IMR-90 (cell line): ENCODE measurements around the gene TENM4. TPM values are rescaled to one million over a fixed set of nuclear protein-coding genes. Genes with fewer than 3 reads are reported as not detected.

Experiments used
- ATAC-seq: fragments of 200-7000 bp; cut with Tn5 transposase; 2 replicates; pipeline ENCODE4 v1.9.1; 2020; ENCODE audit warnings: low read depth, mild to moderate bottlenecking, moderate library complexity
- BruUV-seq: library from RNA; stranded (reverse); fragments of 400-500 nt; replicated peaks from 2 replicates; lab custom pipeline; 2021; lab: Mats Ljungman, UMichigan
- CTCF ChIA-PET: fragments of 300-600 bp; formaldehyde crosslinking; extraction: SDS; loops from one replicate; lab custom pipeline; 2021; ENCODE audit warnings: antibody characterized with exemption; lab: Yijun Ruan, JAX
- POLR2A ChIA-PET: fragments of 300-600 bp; sonication (Branson Sonifier 250); formaldehyde crosslinking; loops from one replicate; lab custom pipeline; 2022; ENCODE audit warnings: antibody characterized with exemption; ENCODE audit not compliant: unreplicated experiment; lab: Charles Lee
- DNase-seq: peaks from one replicate; pipeline ENCODE4 v3.0.0; 2013
- H2AFZ ChIP-seq: replicated peaks from 2 replicates; pipeline ENCODE3; 2013; ENCODE audit warnings: low read length, mild to moderate bottlenecking; ENCODE audit not compliant: poor library complexity
- H2AK5ac ChIP-seq: 2 replicates; pipeline ENCODE4 v1.6.1; 2013; ENCODE audit warnings: low read depth, low read length, inconsistent platforms
- H2AK9ac ChIP-seq: replicated peaks from 2 replicates; pipeline ENCODE3; 2013; ENCODE audit warnings: mild to moderate bottlenecking, low read depth, low read length, moderate library complexity; ENCODE audit not compliant: poor library complexity
- H2BK120ac ChIP-seq: 2 replicates; pipeline ENCODE4 v1.6.1; 2013; ENCODE audit warnings: low read depth, low read length, inconsistent platforms
- H2BK15ac ChIP-seq: 3 replicates; pipeline ENCODE4 v1.6.1; 2013; ENCODE audit warnings: low read depth, low read length, inconsistent platforms
- H2BK20ac ChIP-seq: 2 replicates; pipeline ENCODE4 v1.6.1; 2013; ENCODE audit warnings: low read depth, mild to moderate bottlenecking, inconsistent platforms, low read length, moderate library complexity
- H2BK5ac ChIP-seq: 2 replicates; pipeline ENCODE4 v1.6.1; 2013; ENCODE audit warnings: mild to moderate bottlenecking, low read depth, low read length, inconsistent platforms; ENCODE audit not compliant: poor library complexity, severe bottlenecking
- H3K14ac ChIP-seq: replicated peaks from 2 replicates; pipeline ENCODE4 v1.6.1; 2013; ENCODE audit warnings: low read depth, low read length, inconsistent platforms
- H3K18ac ChIP-seq: 2 replicates; pipeline ENCODE4 v1.6.1; 2013; ENCODE audit warnings: low read depth, low read length, control low read depth
- H3K23ac ChIP-seq: 2 replicates; pipeline ENCODE4 v1.6.1; 2013; ENCODE audit warnings: low read depth, low read length, inconsistent platforms
- H3K27ac ChIP-seq: 2 replicates; pipeline ENCODE4 v1.5.1; 2013; ENCODE audit warnings: mild to moderate bottlenecking, control low read depth, low read length; ENCODE audit not compliant: insufficient read depth
- H3K27me3 ChIP-seq: 2 replicates; pipeline ENCODE4 v1.6.1; 2013; ENCODE audit warnings: low read length; ENCODE audit not compliant: control insufficient read depth, insufficient read depth
- H3K36me3 ChIP-seq: 2 replicates; pipeline ENCODE4 v1.6.1; 2013; ENCODE audit warnings: low read length, mixed read lengths; ENCODE audit not compliant: control insufficient read depth, insufficient read depth
- H3K4ac ChIP-seq: 2 replicates; pipeline ENCODE4 v1.6.1; 2013; ENCODE audit warnings: low read depth, low read length, inconsistent platforms
- H3K4me1 ChIP-seq: 2 replicates; pipeline ENCODE4 v1.6.1; 2013; ENCODE audit warnings: low read length, mixed read lengths; ENCODE audit not compliant: control insufficient read depth, insufficient read depth
- H3K4me2 ChIP-seq: 2 replicates; pipeline ENCODE4 v1.6.1; 2013; ENCODE audit warnings: low read depth, mild to moderate bottlenecking, control low read depth, low read length, moderate library complexity
- H3K4me3 ChIP-seq: 2 replicates; pipeline ENCODE4 v1.5.1; 2013; ENCODE audit warnings: low read depth, mild to moderate bottlenecking, control low read depth, low read length, moderate library complexity; ENCODE audit not compliant: insufficient read depth
- H3K56ac ChIP-seq: 2 replicates; pipeline ENCODE4 v1.6.1; 2013; ENCODE audit warnings: low read length, inconsistent platforms; ENCODE audit not compliant: insufficient read depth; ENCODE audit errors: extremely low read depth
- H3K79me1 ChIP-seq, 2 experiments: 2 replicates each; pipeline ENCODE4 v1.6.1; 2013; ENCODE audit warnings: low read length in 2 of 2, inconsistent platforms in 1 of 2, low read depth in 1 of 2
- H3K9ac ChIP-seq: 2 replicates; pipeline ENCODE4 v1.6.1; 2013; ENCODE audit warnings: low read depth, low read length, control low read depth
- H3K9me1 ChIP-seq: 2 replicates; pipeline ENCODE4 v1.6.1; 2013; ENCODE audit warnings: low read length, inconsistent platforms; ENCODE audit not compliant: insufficient read depth
- H3K9me3 ChIP-seq: 2 replicates; pipeline ENCODE4 v1.6.1; 2013; ENCODE audit warnings: low read length; ENCODE audit not compliant: control insufficient read depth, insufficient read depth
- H4K20me1 ChIP-seq: 2 replicates; pipeline ENCODE4 v1.6.1; 2013; ENCODE audit warnings: low read length, inconsistent platforms; ENCODE audit not compliant: insufficient read depth
- H4K5ac ChIP-seq: 2 replicates; pipeline ENCODE4 v1.6.1; 2013; ENCODE audit warnings: mild to moderate bottlenecking, low read depth, low read length, control low read depth
- H4K8ac ChIP-seq, 2 experiments: 2 replicates each; pipeline ENCODE4 v1.6.1; 2013; ENCODE audit warnings: low read depth in 2 of 2, low read length in 2 of 2, control low read depth in 1 of 2, inconsistent platforms in 1 of 2
- H4K91ac ChIP-seq: 2 replicates; pipeline ENCODE4 v1.6.1; 2013; ENCODE audit warnings: low read depth, low read length, inconsistent platforms; ENCODE audit not compliant: insufficient read depth
- CEBPB ChIP-seq: IDR thresholded peaks from 2 replicates; pipeline ENCODE4 v1.6.1; 2012; ENCODE audit warnings: low read depth, low read length, improper control_type of control experiment
- CTCF ChIP-seq: conservative IDR thresholded peaks from 2 replicates; pipeline ENCODE4 v1.5.1; 2012; ENCODE audit warnings: mild to moderate bottlenecking, low read depth, low read length, improper control_type of control experiment
- ELK1 ChIP-seq: fragments of 150-350 bp; IDR thresholded peaks from 2 replicates; pipeline ENCODE4 v1.6.1; 2016; ENCODE audit warnings: low read depth, mild to moderate bottlenecking, low read length, moderate library complexity, borderline replicate concordance
- FOS ChIP-seq: fragments of 150-350 bp; IDR thresholded peaks from 2 replicates; pipeline ENCODE4 v1.6.1; 2016; ENCODE audit warnings: low read depth, low read length
- MAFK ChIP-seq: IDR thresholded peaks from 2 replicates; pipeline ENCODE4 v1.6.1; 2012; ENCODE audit warnings: low read depth, low read length, improper control_type of control experiment
- MAZ ChIP-seq: IDR thresholded peaks from 2 replicates; pipeline ENCODE4 v1.6.1; 2012; ENCODE audit warnings: low read depth, mild to moderate bottlenecking, low read length, improper control_type of control experiment, moderate library complexity, borderline replicate concordance
- MXI1 ChIP-seq: IDR thresholded peaks from 2 replicates; pipeline ENCODE4 v1.6.1; 2012; ENCODE audit warnings: low read depth, mild to moderate bottlenecking, low read length, moderate library complexity, borderline replicate concordance
- NFE2L2 ChIP-seq: fragments of 150-350 bp; IDR thresholded peaks from 2 replicates; pipeline ENCODE4 v1.6.1; 2016; ENCODE audit warnings: low read depth, mild to moderate bottlenecking, low read length
- POLR2A ChIP-seq: IDR thresholded peaks from 2 replicates; pipeline ENCODE4 v1.6.1; 2012; ENCODE audit warnings: mild to moderate bottlenecking, low read depth, low read length
- RAD21 ChIP-seq: IDR thresholded peaks from 2 replicates; pipeline ENCODE4 v1.6.1; 2012; ENCODE audit warnings: low read length, improper control_type of control experiment
- RCOR1 ChIP-seq: IDR thresholded peaks from 2 replicates; pipeline ENCODE4 v1.6.1; 2012; ENCODE audit warnings: mild to moderate bottlenecking, low read length, improper control_type of control experiment; ENCODE audit not compliant: insufficient replicate concordance
- RFX5 ChIP-seq: IDR thresholded peaks from 2 replicates; pipeline ENCODE4 v1.8.0; 2012; ENCODE audit warnings: low read depth, mild to moderate bottlenecking, low read length, moderate library complexity
- SMC3 ChIP-seq: fragments of 150-350 bp; IDR thresholded peaks from 2 replicates; pipeline ENCODE4 v1.6.1; 2016; ENCODE audit warnings: low read depth, mild to moderate bottlenecking, antibody characterized with exemption, low read length, moderate library complexity
- USF2 ChIP-seq: fragments of 150-350 bp; IDR thresholded peaks from 2 replicates; pipeline ENCODE4 v1.6.1; 2017; ENCODE audit warnings: mild to moderate bottlenecking, antibody characterized with exemption, low read length, low read depth
- WGBS, 2 experiments: methylation state at CpG; one replicate each; pipeline versions ENCODE4 v1.1.5 to v1.1.7; 2013; ENCODE audit warnings: missing lambda C conversion rate in 2 of 2; ENCODE audit not compliant: insufficient read length in 1 of 2; ENCODE audit errors: extremely low coverage in 2 of 2; 5-methylcytosine and 5-hydroxymethylcytosine counted together
- dilution Hi-C: fragments of 300-500 bp; cut with HindIII; formaldehyde crosslinking; loops from one replicate; pipeline ENCODE4 v1.14.3; 2018; ENCODE audit warnings: low sequenced_read_pairs; ENCODE audit not compliant: unreplicated experiment
- in situ Hi-C: fragments of 300-500 bp; cut with MboI; formaldehyde crosslinking; loops from 3 replicates; pipeline ENCODE4 v1.14.3; 2019; ENCODE audit warnings: low sequenced_read_pairs, inconsistent platforms, mixed read lengths
- intact Hi-C: fragments of 100-400 bp; cut with micrococcal nuclease; formaldehyde crosslinking; loops from 2 replicates; pipeline ENCODE4 v1.10.0; 2022
- polyA plus RNA-seq, 3 experiments: library from polyadenylated mRNA; depleted of rRNA; stranded (reverse); fragments of >200 nt; gene quantifications; 2 replicates each; pipeline ENCODE4 v1.2.3, GENCODE V29; 2012; ENCODE audit warnings: low replicate concordance in 1 of 3
- total RNA-seq: library from RNA; depleted of rRNA; stranded (reverse); fragments of >200 nt; gene quantifications from 2 replicates; pipeline ENCODE4 v1.2.3, GENCODE V29; 2012

Gene TENM4
- total and polyA plus RNA-seq, 2 of the 4 experiments (the other 2 are of a cell fraction) = 7.4 to 9.0 TPM

GRCh38 chr11:79367844-79368243, 73.0 kb downstream of the TENM4 start:
- no peak overlapping the region for H4K91ac ChIP-seq
- H2BK20ac ChIP-seq = no peak overlapping the region
- no peaks in the 10 kb centered on the region for H3K9me1 ChIP-seq
- no peak for TF ChIP-seq RAD21
- TF ChIP-seq SMC3 = no peak
- TF ChIP-seq FOS = no peak
- no peak for TF ChIP-seq CEBPB
- TF ChIP-seq RFX5 = no peak
- no peak for TF ChIP-seq MXI1
- no peak for TF ChIP-seq POLR2A
- TF ChIP-seq CTCF = no peak
- TF ChIP-seq RCOR1 = no peak
- TF ChIP-seq MAFK = no peak
- TF ChIP-seq ELK1 = no peak
- TF ChIP-seq NFE2L2 = no peak
- TF ChIP-seq MAZ = no peak
- no peak for TF ChIP-seq USF2
- DNase-seq = no peak
- no peak overlapping the region for H3K4me3 ChIP-seq
- no peaks in the 10 kb centered on the region for H3K9me3 ChIP-seq
- H4K20me1 ChIP-seq = no peaks in the 10 kb centered on the region
- no TSS peak for BruUV-seq
- dilution Hi-C loops (no loop called here), intact Hi-C loops (no loop called here), in situ Hi-C loops (no loop called here)
- no peak overlapping the region for H4K5ac ChIP-seq
- H2AFZ ChIP-seq = no peak overlapping the region
- no peak overlapping the region for H2BK120ac ChIP-seq
- ATAC-seq = no peak
- H3K23ac ChIP-seq = no peak overlapping the region
- H3K14ac ChIP-seq = no peak overlapping the region
- H3K18ac ChIP-seq = no peak overlapping the region
- H2AK9ac ChIP-seq = no peak overlapping the region
- H3K4ac ChIP-seq = no peak overlapping the region
- ChIA-PET CTCF (no interaction called here), POLR2A (no interaction called here)
- H2BK5ac ChIP-seq = no peak overlapping the region
- no peak overlapping the region for H2AK5ac ChIP-seq
- no CpG with 5 or more reads among the region's 4 CpGs for WGBS, 2 experiments
- no peaks in the 10 kb centered on the region; the same call in 1 of the 2 replicates for H3K36me3 ChIP-seq
- no peak overlapping the region for H3K56ac ChIP-seq
- H3K4me1 ChIP-seq = no peaks in the 10 kb centered on the region
- H3K79me1 ChIP-seq = peaks cover 0 to 8% of the 10 kb centered on the region in 2 experiments; a peak in 1 of 4 replicates
- no peak overlapping the region for H3K4me2 ChIP-seq
- H4K8ac ChIP-seq = no peak overlapping the region
- H2BK15ac ChIP-seq = no peak overlapping the region
- no peak overlapping the region for H3K27ac ChIP-seq
- H3K27me3 ChIP-seq = no peaks in the 10 kb centered on the region
- H3K9ac ChIP-seq = no peak overlapping the region
